PC-9 (cell line): ENCODE results near the gene JAML.

Experiments used
- EZH2 ChIP-seq: fragments of 200-600 bp; sonication (generic); IDR thresholded peaks from 2 replicates; pipeline ENCODE4 v1.8.0; 2017; ENCODE audit warnings: antibody characterized with exemption, low read depth
- TF ChIP-seq, protein P1 (sequence below): fragments of 200-600 bp; sonication (generic); conservative IDR thresholded peaks from 2 replicates; pipeline ENCODE4 v1.6.1; 2017; ENCODE audit warnings: mixed run types, antibody characterized with exemption, mild to moderate bottlenecking, moderate library complexity

DNA sequence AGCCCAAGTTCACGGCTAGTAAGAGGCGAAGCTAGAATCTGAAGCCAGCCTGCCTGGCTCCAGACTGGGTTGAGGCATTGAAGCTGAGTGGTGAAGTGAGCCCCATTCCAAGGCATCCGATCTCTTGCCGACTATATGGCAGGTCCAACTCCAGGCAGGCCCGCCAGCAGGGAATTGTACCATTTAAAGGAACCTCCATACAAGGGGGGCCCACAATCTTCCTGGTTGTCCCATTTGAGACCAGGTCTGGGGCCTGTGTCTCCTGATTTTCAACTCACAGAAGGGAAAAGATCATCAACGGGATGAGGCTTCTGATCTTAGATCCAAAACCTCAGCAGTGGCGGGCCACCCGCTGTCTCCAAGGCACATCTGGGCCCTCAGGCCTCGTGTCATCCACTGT lies 52.5 kb downstream of the JAML start:
- TF ChIP-seq, protein P1, sequence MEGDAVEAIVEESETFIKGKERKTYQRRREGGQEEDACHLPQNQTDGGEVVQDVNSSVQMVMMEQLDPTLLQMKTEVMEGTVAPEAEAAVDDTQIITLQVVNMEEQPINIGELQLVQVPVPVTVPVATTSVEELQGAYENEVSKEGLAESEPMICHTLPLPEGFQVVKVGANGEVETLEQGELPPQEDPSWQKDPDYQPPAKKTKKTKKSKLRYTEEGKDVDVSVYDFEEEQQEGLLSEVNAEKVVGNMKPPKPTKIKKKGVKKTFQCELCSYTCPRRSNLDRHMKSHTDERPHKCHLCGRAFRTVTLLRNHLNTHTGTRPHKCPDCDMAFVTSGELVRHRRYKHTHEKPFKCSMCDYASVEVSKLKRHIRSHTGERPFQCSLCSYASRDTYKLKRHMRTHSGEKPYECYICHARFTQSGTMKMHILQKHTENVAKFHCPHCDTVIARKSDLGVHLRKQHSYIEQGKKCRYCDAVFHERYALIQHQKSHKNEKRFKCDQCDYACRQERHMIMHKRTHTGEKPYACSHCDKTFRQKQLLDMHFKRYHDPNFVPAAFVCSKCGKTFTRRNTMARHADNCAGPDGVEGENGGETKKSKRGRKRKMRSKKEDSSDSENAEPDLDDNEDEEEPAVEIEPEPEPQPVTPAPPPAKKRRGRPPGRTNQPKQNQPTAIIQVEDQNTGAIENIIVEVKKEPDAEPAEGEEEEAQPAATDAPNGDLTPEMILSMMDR = no peak
- TF ChIP-seq EZH2 = no peak
